B cell (primary cell): ENCODE results near the gene CERS6. TPM values are rescaled to one million over a fixed set of nuclear protein-coding genes. Genes with fewer than 3 reads are reported as not detected.

ENCODE experiments used
- ATAC-seq: fragments of 200-7000 bp; cut with Tn5 transposase; one replicate; pipeline ENCODE4 v1.10.0; 2021; ENCODE audit warnings: low read depth, mild to moderate bottlenecking, moderate number of reproducible peaks, moderate library complexity
- CTCF ChIA-PET: fragments of 350-600 bp; sonication (Branson Sonifier 250); formaldehyde crosslinking; loops from one replicate; lab custom pipeline; 2021; ENCODE audit warnings: antibody characterized with exemption, inconsistent platforms; lab: Charles Lee
- POLR2A ChIA-PET: fragments of 350-600 bp; sonication (Branson Sonifier 250); formaldehyde crosslinking; loops from one replicate; lab custom pipeline; 2021; ENCODE audit warnings: antibody characterized with exemption; lab: Charles Lee
- DNase-seq: peaks from one replicate; pipeline ENCODE4 v3.0.0; 2013
- H2AFZ ChIP-seq: 2 replicates; pipeline ENCODE4 v1.6.1; 2012; ENCODE audit warnings: mild to moderate bottlenecking, low read depth, low read length; ENCODE audit not compliant: insufficient read depth, poor library complexity, severe bottlenecking
- H3K27ac ChIP-seq, 2 donors: 1 replicate in 1 of 2; 2 replicates in 1 of 2; pipeline ENCODE4 v1.5.1; 2012 to 2013; ENCODE audit warnings: low read length in 2 of 2, mild to moderate bottlenecking in 2 of 2, moderate library complexity in 1 of 2
- H3K27me3 ChIP-seq, 4 experiments: fragments of 200-600 bp in 1 of 4; sonication (generic) in 1 of 4; replicated peaks in 1 of 4; 1 replicate in 2 of 4; 2 replicates in 2 of 4; pipeline versions ENCODE4 v1.6.1 to v1.7.0; 2013 to 2016; ENCODE audit warnings: low read length in 3 of 4, mild to moderate bottlenecking in 2 of 4, mixed read lengths in 1 of 4, moderate library complexity in 1 of 4; ENCODE audit not compliant: insufficient read depth in 4 of 4, control insufficient read depth in 3 of 4; ENCODE audit errors: control extremely low read depth in 1 of 4
- H3K36me3 ChIP-seq, 2 experiments: replicated peaks in 1 of 2; 1 replicate in 1 of 2; 2 replicates in 1 of 2; pipeline versions ENCODE4 v1.6.1 to v1.7.1; 2013; ENCODE audit warnings: low read length in 1 of 2; ENCODE audit not compliant: insufficient read depth in 2 of 2, control insufficient read depth in 1 of 2; ENCODE audit errors: control extremely low read depth in 1 of 2, extremely low read depth in 1 of 2
- H3K4me1 ChIP-seq, 2 donors: fragments of 200-600 bp in 1 of 2; sonication (generic) in 1 of 2; 1 replicate in 1 of 2; 2 replicates in 1 of 2; pipeline versions ENCODE4 v1.5.1 to v1.6.1; 2013 to 2017; ENCODE audit warnings: low read length in 2 of 2; ENCODE audit not compliant: control insufficient read depth in 2 of 2, insufficient read depth in 2 of 2
- H3K4me2 ChIP-seq: replicated peaks from 2 replicates; pipeline ENCODE3; 2012; ENCODE audit warnings: mild to moderate bottlenecking, low read depth, low read length; ENCODE audit not compliant: poor library complexity, severe bottlenecking
- H3K4me3 ChIP-seq, 5 experiments: fragments of 200-600 bp in 1 of 5; sonication (generic) in 1 of 5; 1 replicate in 3 of 5; 2 replicates in 2 of 5; pipeline versions ENCODE4 v1.5.1 to v1.7.0; 2011 to 2016; ENCODE audit warnings: low read length in 4 of 5, mild to moderate bottlenecking in 4 of 5, low read depth in 2 of 5, control low read depth in 1 of 5, moderate library complexity in 1 of 5; ENCODE audit not compliant: insufficient read depth in 1 of 5; ENCODE audit errors: control extremely low read depth in 1 of 5, extremely low read depth in 1 of 5
- H3K79me2 ChIP-seq: fragments of 200-600 bp; sonication (generic); one replicate; pipeline ENCODE4 v1.6.0; 2016; ENCODE audit warnings: low read length; ENCODE audit not compliant: control insufficient read depth, insufficient read depth
- H3K9ac ChIP-seq: fragments of 200-600 bp; sonication (generic); 2 replicates; pipeline ENCODE4 v1.6.1; 2017; ENCODE audit warnings: mild to moderate bottlenecking, low read length, moderate library complexity
- H3K9me3 ChIP-seq, 3 donors: one replicate each; pipeline versions ENCODE4 v1.6.1 to v1.7.1; 2013; ENCODE audit warnings: low read length in 2 of 3; ENCODE audit not compliant: control insufficient read depth in 2 of 3, insufficient read depth in 1 of 3; ENCODE audit errors: control extremely low read depth in 1 of 3
- H4K20me1 ChIP-seq: 2 replicates; pipeline ENCODE4 v1.6.0; 2012; ENCODE audit warnings: mild to moderate bottlenecking, low read length; ENCODE audit not compliant: insufficient read depth, control insufficient read depth, poor library complexity, severe bottlenecking
- H3K27ac Mint-ChIP-seq: one replicate; pipeline ENCODE4 v1.8.0; 2021; ENCODE audit warnings: mixed read lengths
- H3K27me3 Mint-ChIP-seq: one replicate; pipeline ENCODE4 v1.8.0; 2021; ENCODE audit warnings: mixed read lengths
- H3K4me1 Mint-ChIP-seq: one replicate; pipeline ENCODE4 v1.8.0; 2021; ENCODE audit warnings: mixed read lengths
- H3K4me3 Mint-ChIP-seq: one replicate; pipeline ENCODE4 v1.8.0; 2021; ENCODE audit warnings: mixed read lengths
- H3K9me3 Mint-ChIP-seq: one replicate; pipeline ENCODE4 v1.8.0; 2022; ENCODE audit warnings: mixed read lengths; ENCODE audit not compliant: insufficient read depth
- EZH2 ChIP-seq: IDR thresholded peaks from 2 replicates; pipeline ENCODE4 v1.6.1; 2012; ENCODE audit warnings: borderline replicate concordance, low read depth, mild to moderate bottlenecking, moderate library complexity, low read length; ENCODE audit not compliant: insufficient read depth, poor library complexity, severe bottlenecking
- WGBS: methylation state at CpG from one replicate; pipeline ENCODE4 v1.1.5; 2013; ENCODE audit warnings: missing lambda C conversion rate; ENCODE audit not compliant: insufficient coverage; 5-methylcytosine and 5-hydroxymethylcytosine counted together
- intact Hi-C: fragments of 100-400 bp; cut with micrococcal nuclease; formaldehyde crosslinking; loops from one replicate; pipeline ENCODE4 v1.10.0; 2022
- polyA plus RNA-seq: library from polyadenylated mRNA; depleted of rRNA; stranded (reverse); fragments of >200 nt; gene quantifications from 2 replicates; pipeline ENCODE4 v1.2.3, GENCODE V29; 2012
- total RNA-seq, 2 donors: library from RNA; stranded (reverse); fragments of 120-200 nt in 1 of 2; gene quantifications; 1 replicate in 1 of 2; 2 replicates in 1 of 2; pipeline versions ENCODE4 v1.2.3 to v1.2.4, GENCODE V29; 2013 to 2022
- TF ChIP-seq, protein P1 (sequence below): fragments of 200-600 bp; IDR thresholded peaks from one replicate; pipeline ENCODE4 v1.8.0; 2022; ENCODE audit warnings: antibody characterized with exemption, mild to moderate bottlenecking

Gene CERS6
- total and polyA plus RNA-seq, 2 donors (not counting 1 experiment from before 2014, with no cell fraction given): 2.2 to 5.5 TPM

DNA sequence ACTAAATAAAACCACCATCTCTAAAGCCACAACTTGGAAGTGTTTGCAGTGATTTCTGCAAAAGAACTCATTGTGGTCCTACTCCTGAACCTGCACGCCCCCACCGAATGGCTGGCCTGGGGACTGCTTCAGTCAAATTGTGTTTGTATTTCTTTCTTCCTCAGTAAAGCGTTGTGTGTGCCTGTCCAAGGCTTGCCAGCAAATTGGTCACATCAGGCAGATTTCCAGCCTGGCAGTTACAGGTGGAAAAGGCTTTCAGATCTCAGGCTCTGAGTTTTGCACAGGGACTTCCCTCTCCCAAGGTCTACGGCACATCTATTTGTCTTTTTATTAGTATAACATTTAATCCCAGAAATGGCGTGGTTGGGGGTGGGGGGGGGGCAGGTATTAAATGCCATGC is 292.4 kb downstream of the CERS6 start:
- Histone ChIP-seq H2AFZ (no peak overlapping the region), H3K4me2 (no peak overlapping the region), H3K9ac (no peak overlapping the region), H3K9me3 (no peaks in the 10 kb centered on the region), H3K27ac (no peak overlapping the region), H3K36me3 (no peaks in the 10 kb centered on the region), H3K27me3 (no peaks in the 10 kb centered on the region), H3K4me3 (no peak overlapping the region), H4K20me1 (no peaks in the 10 kb centered on the region), H3K4me1 (no peaks in the 10 kb centered on the region), H3K79me2 (no peaks in the 10 kb centered on the region)
- 96% methylated on average over 3 of the region's 5 CpGs for WGBS
- DNase-seq (no peak), ATAC-seq (no peak)
- TF ChIP-seq, protein P1, sequence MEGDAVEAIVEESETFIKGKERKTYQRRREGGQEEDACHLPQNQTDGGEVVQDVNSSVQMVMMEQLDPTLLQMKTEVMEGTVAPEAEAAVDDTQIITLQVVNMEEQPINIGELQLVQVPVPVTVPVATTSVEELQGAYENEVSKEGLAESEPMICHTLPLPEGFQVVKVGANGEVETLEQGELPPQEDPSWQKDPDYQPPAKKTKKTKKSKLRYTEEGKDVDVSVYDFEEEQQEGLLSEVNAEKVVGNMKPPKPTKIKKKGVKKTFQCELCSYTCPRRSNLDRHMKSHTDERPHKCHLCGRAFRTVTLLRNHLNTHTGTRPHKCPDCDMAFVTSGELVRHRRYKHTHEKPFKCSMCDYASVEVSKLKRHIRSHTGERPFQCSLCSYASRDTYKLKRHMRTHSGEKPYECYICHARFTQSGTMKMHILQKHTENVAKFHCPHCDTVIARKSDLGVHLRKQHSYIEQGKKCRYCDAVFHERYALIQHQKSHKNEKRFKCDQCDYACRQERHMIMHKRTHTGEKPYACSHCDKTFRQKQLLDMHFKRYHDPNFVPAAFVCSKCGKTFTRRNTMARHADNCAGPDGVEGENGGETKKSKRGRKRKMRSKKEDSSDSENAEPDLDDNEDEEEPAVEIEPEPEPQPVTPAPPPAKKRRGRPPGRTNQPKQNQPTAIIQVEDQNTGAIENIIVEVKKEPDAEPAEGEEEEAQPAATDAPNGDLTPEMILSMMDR: no peak
- TF ChIP-seq EZH2: no peak
- no peak overlapping the region for H3K4me3 Mint-ChIP-seq
- intact Hi-C loops: no loop called here
- ChIA-PET CTCF (no interaction called here), POLR2A (no interaction called here)
- no peak overlapping the region for H3K27ac Mint-ChIP-seq
- H3K9me3 Mint-ChIP-seq: no peaks in the 10 kb centered on the region
- H3K4me1 Mint-ChIP-seq: peaks cover 8% of the 10 kb centered on the region
- no peaks in the 10 kb centered on the region for H3K27me3 Mint-ChIP-seq

GRCh38 chr2:168749297-168749696 is 293.2 kb downstream of the CERS6 start:
- no peak overlapping the region for H3K27ac ChIP-seq

More at GRCh38 chr2:168749297-168749696, 293.2 kb downstream of the CERS6 start:
- no peaks in the 10 kb centered on the region for H3K9me3 ChIP-seq
- H3K79me2 ChIP-seq: no peaks in the 10 kb centered on the region
- H3K27me3 ChIP-seq: no peaks in the 10 kb centered on the region
- no peak for DNase-seq
- H3K9ac ChIP-seq: no peak overlapping the region
- ChIA-PET POLR2A (no interaction called here), CTCF (interaction anchor here (1.6 kb wide), 1 partner anchor 38 kb away, joined by 3 read pairs; no protein-coding TSS in a partner anchor)
- intact Hi-C loops: no loop called here
- no peak overlapping the region for H3K4me3 ChIP-seq
- no peak overlapping the region for H3K4me3 Mint-ChIP-seq
- H3K4me1 Mint-ChIP-seq: peaks cover 8% of the 10 kb centered on the region
- 100% methylated on average over 2 of the region's 6 CpGs for WGBS
- H3K36me3 ChIP-seq: no peaks in the 10 kb centered on the region
- no peaks in the 10 kb centered on the region for H3K27me3 Mint-ChIP-seq
- no peaks in the 10 kb centered on the region for H3K9me3 Mint-ChIP-seq
- no peak overlapping the region for H3K27ac Mint-ChIP-seq
- H2AFZ ChIP-seq: no peak overlapping the region
- no peaks in the 10 kb centered on the region for H3K4me1 ChIP-seq
- H4K20me1 ChIP-seq: no peaks in the 10 kb centered on the region
- H3K4me2 ChIP-seq: no peak overlapping the region
- ATAC-seq: no peak
- no peak for TF ChIP-seq EZH2
- TF ChIP-seq, protein P1: no peak
